Hepatocyte (in vitro differentiated cells): ENCODE results near the gene FOXN3. TPM values are rescaled to one million over a fixed set of nuclear protein-coding genes. Genes with fewer than 3 reads are reported as not detected.
"Not testable (repeated sequence)": the region's sequence is repeated elsewhere in the genome, so short reads cannot be mapped to it uniquely, and the experiment has no call there.

Experiments
- DNase-seq: peaks from one replicate; pipeline ENCODE4 v3.0.0-alpha.2; 2016; ENCODE audit warnings: low spot score
- H2AFZ ChIP-seq: fragments of 200-600 bp; sonication (generic); 2 replicates; pipeline ENCODE4 v1.6.0; 2016; ENCODE audit warnings: antibody characterized with exemption, mild to moderate bottlenecking
- H3K27ac ChIP-seq: fragments of 200-600 bp; sonication (generic); 2 replicates; pipeline ENCODE4 v1.5.1; 2016; ENCODE audit warnings: mild to moderate bottlenecking
- H3K27me3 ChIP-seq: fragments of 200-600 bp; sonication (generic); 2 replicates; pipeline ENCODE4 v1.6.1; 2016
- H3K36me3 ChIP-seq: fragments of 200-600 bp; sonication (generic); replicated peaks from 2 replicates; pipeline ENCODE4 v1.5.1; 2016; ENCODE audit warnings: low read depth; ENCODE audit not compliant: insufficient read depth
- H3K4me1 ChIP-seq: fragments of 200-600 bp; sonication (generic); 2 replicates; pipeline ENCODE4 v1.5.1; 2016; ENCODE audit warnings: mild to moderate bottlenecking, moderate library complexity; ENCODE audit not compliant: insufficient read depth
- H3K4me2 ChIP-seq: fragments of 200-600 bp; sonication (generic); 2 replicates; pipeline ENCODE4 v1.6.0; 2016
- H3K4me3 ChIP-seq: fragments of 200-600 bp; sonication (generic); 2 replicates; pipeline ENCODE4 v1.5.1; 2016; ENCODE audit warnings: mild to moderate bottlenecking
- H3K79me2 ChIP-seq: fragments of 200-600 bp; sonication (generic); 2 replicates; pipeline ENCODE4 v1.6.0; 2017; ENCODE audit warnings: mild to moderate bottlenecking
- H3K9me2 ChIP-seq: fragments of 200-600 bp; sonication (generic); replicated peaks from 2 replicates; pipeline ENCODE4 v1.6.0; 2017; ENCODE audit warnings: mild to moderate bottlenecking; ENCODE audit not compliant: insufficient read depth
- H3K9me3 ChIP-seq: fragments of 200-600 bp; sonication (generic); 2 replicates; pipeline ENCODE4 v1.5.1; 2016; ENCODE audit warnings: low read depth, mild to moderate bottlenecking
- H4K20me1 ChIP-seq: fragments of 200-600 bp; sonication (generic); 2 replicates; pipeline ENCODE4 v1.6.0; 2016; ENCODE audit warnings: mild to moderate bottlenecking; ENCODE audit not compliant: insufficient read depth, poor library complexity, severe bottlenecking
- EZH2 ChIP-seq: fragments of 200-600 bp; sonication (generic); IDR thresholded peaks from 2 replicates; pipeline ENCODE4 v1.6.1; 2016; ENCODE audit warnings: antibody characterized with exemption, mild to moderate bottlenecking, borderline replicate concordance
- EZH2phosphoT487 ChIP-seq: fragments of 200-600 bp; sonication (generic); IDR thresholded peaks from one replicate; pipeline ENCODE4 v1.6.1; 2018; ENCODE audit warnings: antibody characterized with exemption, mild to moderate bottlenecking, low read depth, moderate library complexity; ENCODE audit not compliant: unreplicated experiment, severe bottlenecking
- WGBS: methylation state at CpG from one replicate; pipeline ENCODE4 v1.1.6; 2016; ENCODE audit warnings: low lambda C conversion rate; ENCODE audit errors: missing lambda C conversion rate; 5-methylcytosine and 5-hydroxymethylcytosine counted together
- polyA plus RNA-seq: library from polyadenylated mRNA; unstranded; fragments of >200 nt; fragmentation: Nextera tagmentation; extraction: Ambion mirVana; gene quantifications from 2 replicates; pipeline ENCODE4 v1.2.1, GENCODE V29; 2016
- total RNA-seq: library from RNA; depleted of rRNA; stranded (reverse); fragments of >200 nt; gene quantifications from 2 replicates; pipeline ENCODE4 v1.2.3, GENCODE V29; 2014
- TF ChIP-seq, protein P1 (sequence below): fragments of 200-600 bp; sonication (generic); IDR thresholded peaks from 2 replicates; pipeline ENCODE4 v1.5.1; 2016; ENCODE audit warnings: antibody characterized with exemption, mild to moderate bottlenecking; ENCODE audit not compliant: poor library complexity

The FOXN3 gene
- total and polyA plus RNA-seq, 2 experiments from 2014 or later: 42.2 to 47.6 TPM

DNA sequence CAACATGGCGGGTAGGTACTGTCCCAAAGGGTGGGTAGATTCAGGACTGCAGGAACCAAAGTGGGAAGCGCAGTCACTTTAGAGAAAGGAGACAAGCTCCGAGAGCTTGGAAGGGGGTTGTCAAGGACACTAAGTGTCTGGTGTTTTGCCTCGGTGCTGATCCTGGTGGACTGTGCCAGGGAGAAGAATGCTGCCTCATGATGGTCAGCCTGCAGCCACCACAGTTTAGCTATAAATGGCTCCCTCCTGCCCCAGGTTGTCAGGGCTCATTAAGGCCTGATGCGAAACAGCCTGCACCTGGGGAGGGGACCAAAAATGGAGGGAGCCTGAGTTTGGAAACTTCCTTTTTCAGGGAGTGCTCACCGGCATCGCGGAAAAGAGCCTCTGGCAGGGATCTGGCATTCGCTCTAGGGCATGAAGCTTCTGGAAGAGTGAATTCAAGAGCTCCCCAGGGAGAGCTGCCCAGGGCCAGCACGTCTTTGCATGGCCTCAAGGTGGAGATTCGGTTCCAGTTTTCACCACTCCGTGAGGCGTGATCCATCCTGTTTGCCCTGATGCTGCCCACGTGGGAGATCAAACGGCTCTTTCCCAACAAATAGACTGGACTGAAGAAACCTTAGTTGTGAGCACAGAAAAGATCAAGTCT lies 164.0 kb downstream of the FOXN3 start:
- H3K27me3 ChIP-seq: no peaks in the 10 kb centered on the region
- 71% methylated on average over 15 of the region's 15 CpGs for WGBS
- peaks cover 52% of the 10 kb centered on the region for H3K79me2 ChIP-seq
- no peak overlapping the region for H3K4me2 ChIP-seq
- no peaks in the 10 kb centered on the region for H3K9me3 ChIP-seq
- H3K4me3 ChIP-seq: no peak overlapping the region
- TF ChIP-seq EZH2phosphoT487 (no peak), EZH2 (no peak)
- H3K9me2 ChIP-seq: no peaks in the 10 kb centered on the region
- H3K4me1 ChIP-seq: peaks cover 7% of the 10 kb centered on the region
- no peak overlapping the region for H3K27ac ChIP-seq
- H2AFZ ChIP-seq: no peak overlapping the region
- peaks cover 4% of the 10 kb centered on the region for H4K20me1 ChIP-seq
- H3K36me3 ChIP-seq: no peaks in the 10 kb centered on the region
- no peak for DNase-seq

DNA sequence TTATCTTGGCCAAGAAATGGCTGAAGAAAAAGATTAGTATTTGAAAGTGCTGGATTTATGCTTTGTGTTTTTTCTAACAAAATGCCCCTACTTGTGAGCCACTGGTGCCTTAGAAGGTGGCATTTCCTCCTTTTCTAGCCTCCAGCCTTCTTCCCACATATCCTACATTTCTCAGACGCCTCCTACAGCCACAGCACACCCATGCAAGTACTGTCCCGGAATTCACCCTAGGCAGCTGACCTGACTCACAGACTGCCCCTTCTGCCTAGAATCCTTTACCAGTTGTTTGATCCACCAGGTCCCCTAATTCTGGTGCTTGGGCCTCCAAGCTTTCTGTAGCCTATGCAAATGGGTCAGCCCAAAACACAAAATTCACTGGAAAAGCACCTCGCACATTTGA lies 166.0 kb downstream of the FOXN3 start:
- Histone ChIP-seq H3K9me3 (no peaks in the 10 kb centered on the region), H3K4me2 (no peak overlapping the region), H3K27me3 (no peaks in the 10 kb centered on the region), H3K79me2 (peaks cover 44% of the 10 kb centered on the region), H3K27ac (no peak overlapping the region), H3K4me3 (no peak overlapping the region), H3K4me1 (peaks cover 7% of the 10 kb centered on the region), H3K9me2 (no peaks in the 10 kb centered on the region), H3K36me3 (no peaks in the 10 kb centered on the region), H4K20me1 (peaks cover 4% of the 10 kb centered on the region), H2AFZ (no peak overlapping the region)
- TF ChIP-seq, protein P1, sequence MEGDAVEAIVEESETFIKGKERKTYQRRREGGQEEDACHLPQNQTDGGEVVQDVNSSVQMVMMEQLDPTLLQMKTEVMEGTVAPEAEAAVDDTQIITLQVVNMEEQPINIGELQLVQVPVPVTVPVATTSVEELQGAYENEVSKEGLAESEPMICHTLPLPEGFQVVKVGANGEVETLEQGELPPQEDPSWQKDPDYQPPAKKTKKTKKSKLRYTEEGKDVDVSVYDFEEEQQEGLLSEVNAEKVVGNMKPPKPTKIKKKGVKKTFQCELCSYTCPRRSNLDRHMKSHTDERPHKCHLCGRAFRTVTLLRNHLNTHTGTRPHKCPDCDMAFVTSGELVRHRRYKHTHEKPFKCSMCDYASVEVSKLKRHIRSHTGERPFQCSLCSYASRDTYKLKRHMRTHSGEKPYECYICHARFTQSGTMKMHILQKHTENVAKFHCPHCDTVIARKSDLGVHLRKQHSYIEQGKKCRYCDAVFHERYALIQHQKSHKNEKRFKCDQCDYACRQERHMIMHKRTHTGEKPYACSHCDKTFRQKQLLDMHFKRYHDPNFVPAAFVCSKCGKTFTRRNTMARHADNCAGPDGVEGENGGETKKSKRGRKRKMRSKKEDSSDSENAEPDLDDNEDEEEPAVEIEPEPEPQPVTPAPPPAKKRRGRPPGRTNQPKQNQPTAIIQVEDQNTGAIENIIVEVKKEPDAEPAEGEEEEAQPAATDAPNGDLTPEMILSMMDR: no peak
- TF ChIP-seq EZH2phosphoT487: no peak
- TF ChIP-seq EZH2: no peak
- WGBS: 90% methylated on average over 3 of the region's 3 CpGs
- DNase-seq: no peak

DNA sequence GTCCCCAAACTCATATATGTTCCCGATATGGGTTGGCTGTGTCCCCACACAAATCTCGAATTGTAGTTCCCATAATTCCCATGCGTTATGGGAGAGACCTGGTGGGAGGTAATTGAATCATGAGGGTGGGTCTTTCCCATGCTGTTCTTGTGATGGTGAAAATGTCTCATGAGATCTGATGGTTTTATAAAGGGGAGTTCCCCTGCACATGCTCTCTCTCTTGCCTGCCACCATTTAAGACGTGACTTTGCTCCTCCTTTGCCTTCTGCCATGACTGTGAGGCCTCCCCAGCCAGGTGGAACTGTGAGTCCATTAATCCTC lies 166.4 kb downstream of the FOXN3 start:
- 97% methylated on average over 4 of the region's 4 CpGs for WGBS

DNA sequence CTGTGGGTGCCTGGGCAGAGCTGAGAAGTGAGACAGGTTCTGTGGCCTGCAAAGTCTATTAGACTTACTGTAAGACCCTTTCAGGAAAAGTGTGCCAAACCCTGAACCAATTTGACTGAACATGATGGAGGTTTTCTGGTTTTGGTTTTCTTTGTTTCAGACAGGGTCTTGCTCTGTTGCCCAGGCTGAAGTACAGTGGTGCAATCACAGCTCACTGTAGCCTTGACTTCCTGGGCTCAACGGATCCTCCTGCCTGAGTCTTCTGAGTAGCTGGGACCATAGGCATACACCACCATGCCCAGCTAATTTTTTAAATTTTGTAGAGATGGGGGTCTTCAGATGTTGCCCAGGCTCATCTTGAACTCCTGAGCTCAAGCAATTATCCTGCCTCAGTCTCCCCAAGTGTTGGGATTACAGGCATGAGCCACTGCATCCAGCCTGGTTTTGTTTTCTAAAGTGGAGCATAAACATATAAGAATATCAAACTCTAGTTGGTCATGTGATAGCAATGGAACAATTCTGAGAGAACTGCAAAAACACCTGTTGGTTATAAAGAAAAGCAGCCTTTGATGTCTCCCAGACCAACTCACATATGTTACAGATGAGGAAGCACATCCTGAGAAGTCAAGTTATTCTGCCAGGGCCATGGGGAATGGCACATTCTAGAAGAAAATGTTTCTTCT lies 166.9 kb downstream of the FOXN3 start:
- peaks cover 7% of the 10 kb centered on the region for H3K4me1 ChIP-seq
- no peak overlapping the region for H3K4me3 ChIP-seq
- no peak for TF ChIP-seq EZH2
- no peak overlapping the region for H2AFZ ChIP-seq
- DNase-seq: no peak
- no peak overlapping the region for H3K27ac ChIP-seq
- H3K9me2 ChIP-seq: no peaks in the 10 kb centered on the region
- WGBS: 95% methylated on average over 1 of the region's 1 CpG
- H4K20me1 ChIP-seq: peaks cover 4% of the 10 kb centered on the region
- H3K79me2 ChIP-seq: peaks cover 37% of the 10 kb centered on the region
- H3K27me3 ChIP-seq: no peaks in the 10 kb centered on the region
- H3K4me2 ChIP-seq: no peak overlapping the region
- H3K9me3 ChIP-seq: no peaks in the 10 kb centered on the region
- no peaks in the 10 kb centered on the region for H3K36me3 ChIP-seq

More for the DNA sequence above, 166.4 kb downstream of the FOXN3 start:
- not testable (repeated sequence) for H3K27ac ChIP-seq, H2AFZ ChIP-seq, DNase-seq, H3K9me2 ChIP-seq, H4K20me1 ChIP-seq, H3K4me3 ChIP-seq, H3K9me3 ChIP-seq, H3K4me2 ChIP-seq, H3K27me3 ChIP-seq, H3K36me3 ChIP-seq, H3K4me1 ChIP-seq
- H3K79me2 ChIP-seq: peaks cover 40% of the 10 kb centered on the region
